NCI-H82 (cell line): ENCODE results near the gene ZNF816.
"Not testable (repeated sequence)": the region's sequence is repeated elsewhere in the genome, so short reads cannot be mapped to it uniquely, and the experiment has no call there.

Experiments
- DNase-seq: peaks from one replicate; lab custom pipeline; 2025; lab: John Stamatoyannopoulos, UW

Gene ZNF816

DNA sequence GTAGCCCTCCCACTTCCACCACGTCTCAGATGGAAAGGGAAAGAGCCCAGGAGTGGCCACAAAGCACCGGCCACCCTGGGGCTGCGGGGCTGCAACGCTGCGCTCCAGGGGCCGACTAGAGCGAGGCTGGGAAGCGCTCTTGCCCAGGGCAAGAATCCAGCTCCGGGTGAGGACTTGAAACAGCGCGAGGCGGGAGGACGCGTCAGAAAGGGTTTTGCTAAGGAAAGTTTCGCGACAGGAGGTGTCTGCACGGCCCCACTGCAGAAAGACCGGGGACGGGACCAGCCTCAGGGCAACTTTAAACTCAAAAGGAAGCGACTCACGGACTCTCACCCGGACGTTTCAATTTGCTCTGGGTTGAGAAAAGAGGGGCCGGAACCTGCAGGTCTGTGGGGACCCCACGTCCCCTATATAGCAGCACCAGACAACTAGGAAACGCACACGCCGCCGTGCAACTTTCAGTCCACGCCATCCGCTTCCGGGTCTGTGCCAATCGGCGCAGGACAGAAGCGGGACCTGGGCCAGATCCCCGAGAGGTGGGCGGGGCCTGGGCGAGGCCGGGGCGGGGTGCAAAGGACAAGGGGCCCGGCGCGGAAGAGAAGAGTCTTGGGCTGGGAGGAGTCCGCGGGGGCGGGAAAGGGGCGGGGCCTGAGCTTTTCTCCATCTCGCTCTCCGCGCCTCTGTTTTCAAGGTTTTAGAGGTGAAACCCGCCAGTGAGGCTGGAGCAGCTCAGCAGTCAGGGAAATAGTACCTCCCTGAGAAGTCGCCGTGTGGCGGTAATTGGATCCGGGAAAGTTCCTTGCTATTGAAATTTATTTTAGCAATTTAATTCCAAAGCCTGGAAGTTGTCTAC lies at the start of gene ZNF816:
ZNF816 (minus strand) TSS at position 488 of the 853 bp plus-strand sequence. CDS start 6,792 bp downstream, outside the sequence.
- peak; percentile 97 for DNase-seq

- DNase-seq: no peak
Observed at GRCh38 chr19:53012006-53012405, 49.3 kb upstream of the ZNF816 start.

DNA sequence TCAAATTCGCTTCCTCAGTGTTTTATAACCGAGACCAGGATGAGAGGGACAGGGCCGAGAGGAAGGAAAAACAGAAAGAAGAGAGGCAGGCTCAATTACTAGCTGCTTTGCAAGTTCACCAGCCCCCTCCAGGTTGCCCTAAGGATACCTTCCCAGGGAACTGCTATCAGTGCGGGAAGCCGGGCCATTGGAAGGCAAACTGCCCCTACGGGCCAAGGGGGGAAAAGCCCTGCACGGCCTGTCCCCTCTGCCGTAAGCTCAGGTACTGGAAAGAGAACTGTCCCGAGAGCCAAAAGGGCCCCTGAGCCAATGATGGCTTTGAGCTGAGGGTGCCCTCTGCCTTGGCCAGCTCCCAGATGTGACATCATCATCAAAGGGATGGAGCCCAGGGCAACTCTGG lies 47.8 kb upstream of the ZNF816 start:
- DNase-seq: no peak

GRCh38 chr19:53008061-53008778 lies 45.5 kb upstream of the ZNF816 start:
- no peak for DNase-seq

DNA sequence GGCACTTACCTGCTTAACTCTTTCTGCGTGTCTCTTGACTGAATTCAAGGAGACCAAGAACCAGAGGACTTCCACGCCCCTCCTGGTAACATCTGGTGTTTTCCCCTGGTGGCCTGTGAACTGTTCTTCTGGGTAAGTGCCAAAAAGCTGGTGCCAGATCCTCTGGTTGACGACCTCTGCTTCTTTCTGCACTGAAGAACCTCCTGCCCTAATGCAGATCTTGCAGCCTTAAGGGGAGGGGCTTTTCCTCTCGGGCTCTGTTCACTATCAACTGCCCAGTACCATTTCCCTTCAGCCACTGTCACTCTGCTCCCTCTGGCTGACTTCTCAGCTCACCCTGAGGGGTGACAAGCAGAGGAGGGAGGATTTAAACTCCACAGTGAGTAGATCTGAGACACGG lies 44.9 kb upstream of the ZNF816 start:
- peak; percentile 3 for DNase-seq

GRCh38 chr19:53007200-53007599 lies 44.5 kb upstream of the ZNF816 start:
- no peak for DNase-seq

GRCh38 chr19:53004242-53004641 lies 41.6 kb upstream of the ZNF816 start:
- no peak for DNase-seq

GRCh38 chr19:53002479-53002878 lies 39.8 kb upstream of the ZNF816 start:
- DNase-seq: no peak

GRCh38 chr19:52997975-52998374 lies 35.3 kb upstream of the ZNF816 start:
- no peak for DNase-seq

GRCh38 chr19:52995711-52996110 lies 33.0 kb upstream of the ZNF816 start:
- no peak for DNase-seq

DNA sequence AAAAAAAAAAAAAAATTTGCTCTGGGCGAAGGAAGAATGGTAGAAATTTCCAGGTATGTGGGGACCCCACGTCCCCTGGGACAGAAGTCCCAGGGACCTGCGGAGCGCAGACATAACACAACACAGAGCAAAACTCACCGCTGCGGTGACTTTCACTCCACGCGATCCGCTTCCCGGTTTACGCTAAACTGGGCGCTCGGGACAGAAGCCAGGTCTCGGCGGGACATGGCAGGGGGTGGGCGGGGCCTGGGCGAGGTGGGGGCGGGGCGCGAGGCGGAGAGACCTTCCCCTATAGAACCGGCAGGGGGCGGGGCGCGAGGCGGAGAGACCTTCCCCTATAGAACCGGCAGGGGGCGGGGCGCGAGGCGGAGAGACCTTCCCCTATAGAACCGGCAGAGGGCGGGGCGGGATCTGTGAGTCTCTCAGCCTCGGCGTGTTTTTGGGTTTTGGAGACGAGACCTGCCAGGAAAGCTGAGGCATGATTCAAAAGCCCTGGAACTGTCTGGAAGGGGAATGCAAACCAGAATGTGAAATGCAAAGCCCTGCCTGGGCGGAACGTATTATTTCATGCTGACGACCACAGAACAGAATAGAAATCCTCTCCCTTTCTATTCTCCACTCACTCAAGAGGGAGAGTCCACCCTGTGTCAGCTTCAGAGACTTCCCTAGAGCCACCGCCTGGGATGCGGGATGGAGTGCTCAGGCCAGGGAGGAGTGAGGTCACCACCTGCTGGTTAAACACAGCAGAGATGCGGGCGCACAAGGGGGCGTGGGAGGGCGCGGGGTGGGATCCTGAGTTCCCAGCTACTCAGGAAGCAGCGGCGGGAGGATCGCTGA lies 30.9 kb upstream of the ZNF816 start:
- DNase-seq: peak; percentile 88

DNA sequence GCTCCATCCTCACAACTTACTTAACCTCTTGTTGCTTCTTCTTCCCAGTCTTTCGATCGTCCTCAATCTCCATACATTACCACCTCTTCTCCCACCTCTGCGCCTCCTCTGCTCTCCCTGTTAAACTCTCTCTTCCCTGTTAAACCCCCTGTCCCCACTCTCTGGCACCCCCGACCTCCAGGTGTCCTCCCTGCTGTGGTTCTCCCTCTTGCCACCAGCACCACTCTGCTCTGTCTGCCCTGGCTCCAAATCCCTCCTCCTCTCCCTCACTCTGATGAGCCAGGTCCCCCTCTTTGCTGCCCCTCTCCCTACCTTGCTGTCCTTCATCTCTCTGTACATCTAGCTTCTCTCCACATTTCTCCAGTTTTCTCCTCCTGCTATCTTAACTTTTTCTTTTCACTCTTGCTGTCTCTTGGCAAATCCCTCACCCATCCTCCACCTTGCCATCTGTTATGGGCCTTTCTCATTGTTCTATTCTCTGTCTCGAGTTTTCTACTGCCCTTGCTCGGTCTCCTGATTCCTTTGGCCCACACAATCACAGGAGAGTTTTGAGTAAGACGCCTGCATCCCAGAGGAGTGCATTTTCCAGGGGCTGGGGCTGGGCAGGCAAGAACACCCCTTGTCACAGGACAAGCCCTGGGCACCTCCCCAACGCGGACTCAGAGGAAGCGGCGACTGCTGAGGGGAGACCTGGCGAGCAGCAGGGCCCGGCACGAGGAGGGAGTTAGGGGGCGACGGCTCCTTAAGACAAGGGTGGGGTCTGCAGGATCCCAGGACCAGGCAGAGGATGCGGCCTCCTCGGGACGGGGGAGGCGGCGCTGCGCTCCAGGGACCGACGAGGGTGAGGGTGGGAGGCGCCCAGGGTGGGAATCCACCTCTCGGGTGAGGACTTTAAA lies 29.7 kb upstream of the ZNF816 start:
- DNase-seq: peak; percentile 21

GRCh38 chr19:52991484-52991883 lies 28.8 kb upstream of the ZNF816 start:
- no peak for DNase-seq

- DNase-seq: no peak
Observed at GRCh38 chr19:52990759-52991418, 28.2 kb upstream of the ZNF816 start.

GRCh38 chr19:52988506-52988905 lies 25.8 kb upstream of the ZNF816 start:
- DNase-seq: no peak

GRCh38 chr19:52987221-52987620 lies 24.5 kb upstream of the ZNF816 start:
- no peak for DNase-seq

DNA sequence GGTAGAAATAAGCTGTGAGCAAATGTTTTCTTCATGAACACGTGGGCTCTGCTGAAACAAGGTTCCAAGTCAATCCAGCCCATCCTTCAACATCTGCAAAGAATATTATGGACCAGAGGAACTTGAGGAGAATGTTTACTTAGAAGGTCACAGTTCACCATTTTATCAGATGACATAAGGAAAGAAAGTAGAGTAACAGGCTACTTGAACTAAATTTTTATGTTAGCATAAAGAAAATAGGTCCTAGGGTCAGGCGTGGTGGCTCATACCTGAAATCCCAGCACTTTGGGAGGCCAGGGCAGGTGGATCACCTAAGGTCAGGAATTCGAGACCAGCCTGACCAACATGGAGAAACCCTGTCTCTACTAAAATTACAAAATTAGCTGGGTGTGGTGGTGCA lies 20.5 kb upstream of the ZNF816 start:
- not testable (repeated sequence) for DNase-seq

GRCh38 chr19:52981329-52981728 lies 18.6 kb upstream of the ZNF816 start:
- no peak for DNase-seq

DNA sequence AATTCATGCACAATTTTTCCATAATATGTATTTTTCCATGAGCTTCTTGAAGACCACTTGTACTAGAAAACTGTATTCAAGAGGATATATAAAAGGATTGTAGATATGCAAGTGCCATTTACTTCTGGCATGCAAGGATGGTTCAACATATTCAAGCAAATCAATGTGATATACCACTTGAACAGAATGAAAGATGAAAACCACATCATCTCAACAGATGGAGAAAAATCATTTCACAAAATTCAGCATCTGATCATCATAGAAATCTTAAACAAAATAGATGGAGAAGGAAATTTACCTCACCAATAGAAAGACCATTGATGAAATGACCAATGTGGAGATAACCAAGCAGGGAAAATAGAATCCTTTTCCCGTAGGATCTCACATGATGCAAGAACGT lies 5.1 kb upstream of the ZNF816 start:
- no peak for DNase-seq

GRCh38 chr19:52963247-52963618 lies 552 bp upstream of the ZNF816 start:
- DNase-seq: no peak

GRCh38 chr19:52961981-52962380 lies 700 bp downstream of the ZNF816 start:
- no peak for DNase-seq
